Tibial nerve (tissue), 4 donors: ENCODE data around the gene TTC12.

Experiments
- EP300 ChIP-seq, 2 donors: sonication (generic); formaldehyde crosslinking; IDR thresholded peaks; one replicate each; pipeline ENCODE4 v1.6.1; 2017; ENCODE audit warnings: antibody characterized with exemption in 2 of 2, mild to moderate bottlenecking in 1 of 2
- POLR2A ChIP-seq, 2 donors: fragments of 450-650 bp; IDR thresholded peaks; one replicate each; pipeline ENCODE4 v1.6.1; 2017; ENCODE audit warnings: antibody characterized with exemption in 2 of 2, mild to moderate bottlenecking in 2 of 2, moderate library complexity in 2 of 2
- TF ChIP-seq, protein P1 (sequence below), 5 experiments: fragments of 200-600 bp in 3 of 5; fragments of 450-650 bp in 2 of 5; sonication (generic) in 3 of 5; IDR thresholded peaks; one replicate each; pipeline ENCODE4 v1.5.1; 2016 to 2019; ENCODE audit warnings: antibody characterized with exemption in 5 of 5, mild to moderate bottlenecking in 3 of 5, moderate library complexity in 2 of 5

DNA sequence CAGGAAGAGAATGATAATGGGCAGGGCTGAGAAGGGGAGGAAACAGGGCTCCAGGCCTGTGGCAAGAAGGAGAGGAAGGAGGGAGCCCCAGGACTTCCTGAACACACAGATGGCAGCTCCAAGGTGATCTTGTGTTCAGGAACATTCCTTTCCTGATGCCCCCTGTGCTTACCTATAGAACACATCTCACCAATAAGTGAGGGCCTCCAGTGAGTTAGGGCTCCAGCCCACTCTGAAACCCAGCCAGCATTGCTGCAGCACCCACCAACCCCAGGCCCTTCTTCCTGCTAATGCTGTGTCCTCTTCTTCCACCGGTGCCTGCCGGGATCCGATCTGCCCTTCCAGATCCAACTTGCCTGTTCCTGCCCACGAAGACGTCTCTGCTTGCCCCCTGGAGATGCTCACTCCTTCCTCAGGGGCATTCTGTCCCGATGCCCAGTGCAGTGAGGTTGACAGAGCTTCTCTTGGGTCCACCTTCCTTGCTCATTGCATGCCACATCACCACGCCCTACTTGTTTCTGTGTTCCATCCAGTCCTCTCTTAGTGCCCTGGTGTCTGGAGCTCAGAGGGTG is 90.6 kb downstream of the TTC12 start:
- TF ChIP-seq, protein P1, sequence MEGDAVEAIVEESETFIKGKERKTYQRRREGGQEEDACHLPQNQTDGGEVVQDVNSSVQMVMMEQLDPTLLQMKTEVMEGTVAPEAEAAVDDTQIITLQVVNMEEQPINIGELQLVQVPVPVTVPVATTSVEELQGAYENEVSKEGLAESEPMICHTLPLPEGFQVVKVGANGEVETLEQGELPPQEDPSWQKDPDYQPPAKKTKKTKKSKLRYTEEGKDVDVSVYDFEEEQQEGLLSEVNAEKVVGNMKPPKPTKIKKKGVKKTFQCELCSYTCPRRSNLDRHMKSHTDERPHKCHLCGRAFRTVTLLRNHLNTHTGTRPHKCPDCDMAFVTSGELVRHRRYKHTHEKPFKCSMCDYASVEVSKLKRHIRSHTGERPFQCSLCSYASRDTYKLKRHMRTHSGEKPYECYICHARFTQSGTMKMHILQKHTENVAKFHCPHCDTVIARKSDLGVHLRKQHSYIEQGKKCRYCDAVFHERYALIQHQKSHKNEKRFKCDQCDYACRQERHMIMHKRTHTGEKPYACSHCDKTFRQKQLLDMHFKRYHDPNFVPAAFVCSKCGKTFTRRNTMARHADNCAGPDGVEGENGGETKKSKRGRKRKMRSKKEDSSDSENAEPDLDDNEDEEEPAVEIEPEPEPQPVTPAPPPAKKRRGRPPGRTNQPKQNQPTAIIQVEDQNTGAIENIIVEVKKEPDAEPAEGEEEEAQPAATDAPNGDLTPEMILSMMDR (IDR thresholded peaks at IDR 0.05): no peak
- TF ChIP-seq EP300 (IDR thresholded peaks at IDR 0.05): no peak
- TF ChIP-seq POLR2A (IDR thresholded peaks at IDR 0.05): no peak
